GM06990 (cell line): ENCODE data around the gene SLC2A4RG.

Experiments
- DNase-seq: peaks from one replicate; pipeline ENCODE4 v3.0.0-alpha.2; 2011; ENCODE audit not compliant: insufficient read length; ENCODE audit errors: extremely low read depth
- H3K27me3 ChIP-seq: replicated peaks from 2 replicates; pipeline ENCODE4 v1.6.0; 2011; ENCODE audit warnings: low read length; ENCODE audit not compliant: control insufficient read depth, insufficient read depth
- H3K36me3 ChIP-seq: 2 replicates; pipeline ENCODE4 v1.5.1; 2011; ENCODE audit warnings: low read length; ENCODE audit not compliant: control insufficient read depth, insufficient read depth
- H3K4me3 ChIP-seq: replicated peaks from 2 replicates; pipeline ENCODE4 v1.5.1; 2011; ENCODE audit warnings: low read depth, mild to moderate bottlenecking, control low read depth, low read length
- CTCF ChIP-seq: IDR thresholded peaks from 2 replicates; pipeline ENCODE4 v1.5.1; 2011; ENCODE audit warnings: low read length, control low read depth, mild to moderate bottlenecking, inconsistent platforms; ENCODE audit not compliant: insufficient read depth, poor library complexity, severe bottlenecking

SLC2A4RG gene

DNA sequence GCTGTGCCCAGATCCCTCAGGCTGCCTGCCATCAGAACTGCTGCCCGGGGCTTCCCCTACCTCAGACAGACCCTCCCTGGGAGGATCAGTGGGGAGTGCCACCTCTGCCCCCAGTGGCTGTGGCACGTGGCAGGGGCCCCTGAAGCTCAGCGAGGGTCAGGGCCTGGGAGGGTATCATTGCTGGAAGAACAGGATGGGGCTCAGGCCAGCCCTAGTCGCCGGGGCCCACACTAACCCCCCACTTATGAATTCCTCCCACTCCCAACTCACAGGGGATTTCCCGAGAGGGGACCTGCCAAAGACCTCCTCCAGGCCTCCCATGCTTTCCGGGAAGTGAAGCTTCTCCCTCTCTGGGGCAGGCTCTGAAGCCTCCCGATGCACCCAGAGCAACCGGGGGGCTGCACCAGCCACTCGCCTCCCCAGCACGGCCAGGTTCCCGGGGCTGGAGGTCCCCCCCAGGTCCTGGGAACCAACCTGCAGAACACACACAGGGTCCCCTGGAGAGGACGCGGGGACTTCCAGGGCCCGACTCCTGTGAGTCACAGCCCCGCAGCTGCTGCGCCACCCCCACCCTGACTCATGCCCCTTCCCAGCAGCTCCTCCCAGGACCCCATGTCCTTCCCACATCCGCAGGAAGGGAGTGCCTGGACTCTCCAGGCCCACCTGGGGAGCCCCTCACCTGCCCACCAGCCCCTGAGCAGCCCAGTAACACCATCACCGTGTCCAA lies 40.7 kb upstream of the SLC2A4RG start:
- DNase-seq: peak; percentile 74
- H3K4me3 ChIP-seq: no peak overlapping the region
- no peaks in the 10 kb centered on the region for H3K27me3 ChIP-seq
- no peak for TF ChIP-seq CTCF
- peaks cover 15% of the 10 kb centered on the region for H3K36me3 ChIP-seq

- TF ChIP-seq CTCF: no peak
- H3K36me3 ChIP-seq: peaks cover 19% of the 10 kb centered on the region
- no peaks in the 10 kb centered on the region for H3K27me3 ChIP-seq
- no peak overlapping the region for H3K4me3 ChIP-seq
- DNase-seq: no peak
Observed at GRCh38 chr20:63699466-63700198, 39.9 kb upstream of the SLC2A4RG start.

DNA sequence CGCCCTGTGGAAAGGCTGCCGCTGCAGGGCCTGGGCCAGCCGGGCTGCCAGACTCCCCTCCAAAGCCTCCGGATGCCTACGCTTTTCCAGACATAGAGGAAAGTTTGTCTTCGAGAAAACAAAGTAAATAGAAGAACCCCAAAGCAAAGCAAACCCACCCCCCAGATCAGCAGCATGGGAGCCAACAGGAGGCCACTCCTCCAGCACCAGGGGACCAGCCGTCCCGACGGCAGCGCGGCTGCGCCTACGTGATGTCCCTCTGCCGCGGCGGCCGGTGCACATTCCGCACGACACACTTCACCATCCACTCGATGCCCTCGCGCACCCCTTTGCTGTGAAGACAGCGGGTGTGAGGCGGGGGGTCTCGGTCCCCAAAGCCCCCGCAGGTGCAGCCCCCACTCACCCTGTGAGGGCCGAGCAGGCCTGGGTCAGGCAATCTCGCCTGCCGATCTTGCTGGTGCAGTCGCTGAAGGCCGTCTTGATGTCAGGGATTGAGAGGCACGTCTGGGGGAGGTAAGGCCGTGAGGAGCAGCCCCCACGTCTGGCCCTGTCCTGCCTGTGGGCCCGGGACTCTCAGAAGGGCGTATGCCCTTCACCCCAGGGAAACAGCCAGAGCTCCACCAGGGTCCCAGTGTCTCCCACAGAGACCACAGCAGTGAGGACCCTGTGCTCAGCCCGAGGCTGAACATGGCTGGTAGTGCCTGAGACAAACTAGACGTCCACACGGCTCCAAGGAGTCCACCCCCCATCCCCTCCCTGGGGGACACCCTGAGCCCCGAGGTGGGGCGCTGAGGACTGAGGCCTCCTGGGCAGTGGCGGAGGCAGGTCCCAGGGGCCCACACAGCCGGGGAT lies 39.2 kb upstream of the SLC2A4RG start:
- no peak overlapping the region for H3K4me3 ChIP-seq
- no peak for TF ChIP-seq CTCF
- no peak for DNase-seq
- no peaks in the 10 kb centered on the region for H3K27me3 ChIP-seq
- peaks cover 27% of the 10 kb centered on the region for H3K36me3 ChIP-seq

- Histone ChIP-seq H3K36me3 (peaks cover 30% of the 10 kb centered on the region), H3K27me3 (no peaks in the 10 kb centered on the region), H3K4me3 (no peak overlapping the region)
- no peak for TF ChIP-seq CTCF
- no peak for DNase-seq
Observed at GRCh38 chr20:63701051-63701328, 38.6 kb upstream of the SLC2A4RG start.

- peaks cover 34% of the 10 kb centered on the region for H3K36me3 ChIP-seq
- no peak for DNase-seq
Observed at GRCh38 chr20:63701329-63702035, 38.1 kb upstream of the SLC2A4RG start.

More at GRCh38 chr20:63701329-63702035, 38.1 kb upstream of the SLC2A4RG start:
- H3K27me3 ChIP-seq: no peaks in the 10 kb centered on the region
- no peak overlapping the region for H3K4me3 ChIP-seq
- no peak for TF ChIP-seq CTCF
